HepG2 (cell line): Measurements from ENCODE around the gene GSTK1. TPM values are rescaled to one million over a fixed set of nuclear protein-coding genes. Genes with fewer than 3 reads are reported as not detected.

Experiments used
- ATAC-seq: fragments of 200-7000 bp; cut with Tn5 transposase; 3 replicates; pipeline ENCODE4 v1.9.1; 2020; ENCODE audit warnings: mild to moderate bottlenecking, moderate library complexity
- BruUV-seq: library from RNA; stranded (reverse); fragments of 400-500 nt; replicated peaks from 2 replicates; lab custom pipeline; 2021; lab: Mats Ljungman, UMichigan
- CTCF ChIA-PET: fragments of 300-600 bp; formaldehyde crosslinking; extraction: SDS; loops from one replicate; lab custom pipeline; 2021; ENCODE audit warnings: low total read pairs, inconsistent platforms, low intra/inter-chr PET ratio; lab: Yijun Ruan, JAX
- POLR2A ChIA-PET: fragments of 350-600 bp; sonication (Branson Sonifier 250); formaldehyde crosslinking; loops from one replicate; lab custom pipeline; 2020; ENCODE audit warnings: antibody characterized with exemption, inconsistent platforms; lab: Yijun Ruan, JAX
- DNase-seq: peaks from one replicate; pipeline ENCODE4 v3.0.0-alpha.2; 2015; ENCODE audit warnings: low spot score
- FAIRE-seq: peaks from 3 replicates; lab custom pipeline; 2011; peaks lifted over from hg19 to GRCh38; lab: Jason Lieb, UNC
- H2AFZ ChIP-seq: one replicate; pipeline ENCODE4 v1.6.1; 2011; ENCODE audit warnings: low read length, inconsistent platforms
- H3K27ac ChIP-seq: fragments of 300-600 bp; 3 replicates; pipeline ENCODE4 v1.8.0; 2011; ENCODE audit warnings: mixed run types, mild to moderate bottlenecking, mixed read lengths, low read length, inconsistent platforms; ENCODE audit not compliant: insufficient read depth; ENCODE audit errors: extremely low read length
- H3K27me3 ChIP-seq, 2 experiments: fragments of 200-600 bp in 1 of 2; 2 replicates in 1 of 2; 3 replicates in 1 of 2; pipeline versions ENCODE4 v1.6.0 to v1.8.0; 2011; ENCODE audit warnings: low read length in 2 of 2, mild to moderate bottlenecking in 2 of 2, moderate library complexity in 2 of 2, inconsistent platforms in 1 of 2; ENCODE audit not compliant: insufficient read depth in 2 of 2, control insufficient read depth in 1 of 2
- H3K36me3 ChIP-seq, 2 experiments: fragments of 200-600 bp in 1 of 2; replicated peaks in 1 of 2; 2 replicates in 1 of 2; 3 replicates in 1 of 2; pipeline versions ENCODE4 v1.5.1 to v1.8.0; 2011; ENCODE audit warnings: low read length in 2 of 2, inconsistent platforms in 1 of 2; ENCODE audit not compliant: insufficient read depth in 2 of 2, control insufficient read depth in 1 of 2
- H3K4me1 ChIP-seq: 2 replicates; pipeline ENCODE4 v1.5.1; 2012; ENCODE audit warnings: low read length, inconsistent platforms; ENCODE audit not compliant: insufficient read depth
- H3K4me2 ChIP-seq: 2 replicates; pipeline ENCODE4 v1.6.0; 2011; ENCODE audit warnings: low read depth, low read length, inconsistent platforms
- H3K4me3 ChIP-seq, 3 experiments: fragments of 200-600 bp in 1 of 3; sonication (generic), shearing (Covaris generic) in 1 of 3; replicated peaks in 1 of 3; 2 replicates each; pipeline ENCODE4 v1.5.1; 2011 to 2016; ENCODE audit warnings: low read length in 3 of 3, inconsistent platforms in 2 of 3, low read depth in 2 of 3, mild to moderate bottlenecking in 2 of 3, control low read depth in 1 of 3, mixed read lengths in 1 of 3; ENCODE audit not compliant: insufficient read depth in 1 of 3
- H3K79me2 ChIP-seq: one replicate; pipeline ENCODE4 v1.6.1; 2011; ENCODE audit warnings: low read length, inconsistent platforms; ENCODE audit not compliant: insufficient read depth
- H3K9ac ChIP-seq: 2 replicates; pipeline ENCODE4 v1.6.0; 2011; ENCODE audit warnings: mild to moderate bottlenecking, low read depth, low read length, inconsistent platforms; ENCODE audit not compliant: insufficient read depth
- H3K9me3 ChIP-seq: 2 replicates; pipeline ENCODE4 v1.5.1; 2012; ENCODE audit warnings: mild to moderate bottlenecking, low read length
- H4K20me1 ChIP-seq: 2 replicates; pipeline ENCODE4 v1.6.0; 2011; ENCODE audit warnings: inconsistent platforms, mild to moderate bottlenecking, low read length, moderate library complexity; ENCODE audit not compliant: insufficient read depth
- AGO1 ChIP-seq: fragments of 200-400 bp; formaldehyde crosslinking; IDR thresholded peaks from 2 replicates; pipeline ENCODE4 v1.6.1; 2017; ENCODE audit warnings: mild to moderate bottlenecking, low read depth, low read length, moderate library complexity; ENCODE audit not compliant: poor library complexity, severe bottlenecking
- EHMT2 ChIP-seq: fragments of 200-600 bp; sonication (generic); IDR thresholded peaks from 2 replicates; pipeline ENCODE4 v1.7.0; 2017; ENCODE audit warnings: antibody characterized with exemption, low read depth, low read length, borderline replicate concordance
- ETV5 ChIP-seq: IDR thresholded peaks from 2 replicates; pipeline ENCODE4 v1.6.1; 2018; ENCODE audit warnings: missing biosample characterization, missing genetic modification reagents, inconsistent platforms, borderline replicate concordance
- FOXA3 ChIP-seq: IDR thresholded peaks from 2 replicates; pipeline ENCODE4 v1.6.1; 2016; ENCODE audit warnings: missing genetic modification reagents, missing compliant biosample characterization
- GLI4 ChIP-seq: sonication (generic); formaldehyde crosslinking; IDR thresholded peaks from 2 replicates; pipeline ENCODE4 v1.5.1; 2020; ENCODE audit warnings: missing genetic modification reagents, mild to moderate bottlenecking, moderate library complexity, borderline replicate concordance
- IKZF1 ChIP-seq: fragments of 450-650 bp; IDR thresholded peaks from 2 replicates; pipeline ENCODE4 v1.7.1; 2016
- MAFG ChIP-seq: sonication (generic); formaldehyde crosslinking; IDR thresholded peaks from 2 replicates; pipeline ENCODE4 v1.5.1; 2020; ENCODE audit warnings: mild to moderate bottlenecking, missing genetic modification reagents
- NR1H2 ChIP-seq: sonication (generic); formaldehyde crosslinking; IDR thresholded peaks from 2 replicates; pipeline ENCODE4 v1.8.1; 2022; ENCODE audit warnings: low read depth, missing genetic modification reagents, borderline replicate concordance
- RAD51 ChIP-seq: fragments of 450-650 bp; IDR thresholded peaks from 2 replicates; pipeline ENCODE4 v1.6.1; 2016; ENCODE audit warnings: borderline replicate concordance
- REXO4 ChIP-seq: sonication (generic); formaldehyde crosslinking; IDR thresholded peaks from 2 replicates; pipeline ENCODE4 v1.8.0; 2022; ENCODE audit warnings: missing genetic modification reagents, mild to moderate bottlenecking, borderline replicate concordance
- SATB2 ChIP-seq: sonication (generic); formaldehyde crosslinking; IDR thresholded peaks from 2 replicates; pipeline ENCODE4 v1.5.0; 2020; ENCODE audit warnings: missing genetic modification reagents
- SIX1 ChIP-seq: sonication (generic); formaldehyde crosslinking; IDR thresholded peaks from 2 replicates; pipeline ENCODE4 v1.4.0; 2020; ENCODE audit warnings: missing genetic modification reagents, borderline replicate concordance
- SNAPC2 ChIP-seq: sonication (generic); formaldehyde crosslinking; IDR thresholded peaks from 2 replicates; pipeline ENCODE4 v1.8.1; 2022; ENCODE audit warnings: mild to moderate bottlenecking, missing genetic modification reagents
- SP2 ChIP-seq: sonication (generic); formaldehyde crosslinking; IDR thresholded peaks from 2 replicates; pipeline ENCODE4 v1.5.1; 2020; ENCODE audit warnings: mild to moderate bottlenecking, missing genetic modification reagents
- TEAD2 ChIP-seq: sonication (generic); formaldehyde crosslinking; IDR thresholded peaks from 2 replicates; pipeline ENCODE4 v1.9.0; 2021; ENCODE audit warnings: missing genetic modification reagents
- ZFP82 ChIP-seq: sonication (generic); formaldehyde crosslinking; IDR thresholded peaks from 2 replicates; pipeline ENCODE4 v1.5.1; 2020; ENCODE audit warnings: mild to moderate bottlenecking, missing genetic modification reagents, borderline replicate concordance
- ZFYVE20 ChIP-seq: sonication (generic); formaldehyde crosslinking; IDR thresholded peaks from 2 replicates; pipeline ENCODE4 v1.8.0; 2023; ENCODE audit warnings: low read depth, mild to moderate bottlenecking, moderate library complexity, missing genetic modification reagents, borderline replicate concordance
- ZMAT3 ChIP-seq: sonication (generic); formaldehyde crosslinking; conservative IDR thresholded peaks from 2 replicates; pipeline ENCODE4 v1.7.0; 2021; ENCODE audit warnings: missing genetic modification reagents
- ZNF101 ChIP-seq: sonication (generic); formaldehyde crosslinking; IDR thresholded peaks from 2 replicates; pipeline ENCODE4 v1.4.0; 2020; ENCODE audit warnings: mild to moderate bottlenecking, low read depth, missing genetic modification reagents, borderline replicate concordance
- ZNF75D ChIP-seq: sonication (generic); formaldehyde crosslinking; IDR thresholded peaks from 2 replicates; pipeline ENCODE4 v1.8.1; 2023; ENCODE audit warnings: missing genetic modification reagents, mild to moderate bottlenecking, borderline replicate concordance
- WGBS: methylation state at CpG from one replicate; pipeline ENCODE4 v1.1.6; 2017; ENCODE audit warnings: low lambda C conversion rate; 5-methylcytosine and 5-hydroxymethylcytosine counted together
- in situ Hi-C: cut with HindIII; loops from 2 replicates; pipeline ENCODE4 v1.10.0; 2017; ENCODE audit warnings: low pct_unique_long_range_greater_than_20kb; ENCODE audit not compliant: extremely low pct_ligation_motif_present
- intact Hi-C: fragments of 100-400 bp; cut with micrococcal nuclease; formaldehyde crosslinking; loops from one replicate; pipeline ENCODE4 v1.10.0; 2022; ENCODE audit not compliant: unreplicated experiment
- polyA plus RNA-seq, 8 experiments: library from polyadenylated mRNA; depleted of rRNA in 3 of 8; stranded (reverse) in 7 of 8; unstranded in 1 of 8; fragments of >200 nt; fragmentation: Illumina TruSeq in 4 of 8; extraction: Trizol in 4 of 8; gene quantifications; 2 replicates each; pipeline versions ENCODE4 v1.2.1 to v1.2.3, GENCODE V29; 2011 to 2016; ENCODE audit warnings: low read depth in 4 of 8, missing spikeins in 1 of 8, mixed read lengths in 1 of 8; ENCODE audit not compliant: insufficient read depth in 1 of 8
- total RNA-seq, 5 experiments: library from RNA; depleted of rRNA; stranded (reverse); fragments of >200 nt; fragmentation: Illumina TruSeq; extraction: Trizol; gene quantifications; 2 replicates each; pipeline ENCODE4 v1.2.3, GENCODE V29; 2016; ENCODE audit warnings: low read depth in 1 of 5
- TF ChIP-seq, protein P1 (sequence below): sonication (generic); formaldehyde crosslinking; IDR thresholded peaks from 2 replicates; pipeline ENCODE4 v1.4.0; 2020; ENCODE audit warnings: missing genetic modification reagents, borderline replicate concordance
- TF ChIP-seq, protein P2 (sequence below): sonication (generic); formaldehyde crosslinking; IDR thresholded peaks from 2 replicates; pipeline ENCODE4 v1.4.0; 2020; ENCODE audit warnings: missing genetic modification reagents

Gene GSTK1
- total and polyA plus RNA-seq, 2 of the 13 experiments (the other 11 are each of a cell fraction or from before 2014, with no cell fraction given) = 64.6 to 92.1 TPM

DNA sequence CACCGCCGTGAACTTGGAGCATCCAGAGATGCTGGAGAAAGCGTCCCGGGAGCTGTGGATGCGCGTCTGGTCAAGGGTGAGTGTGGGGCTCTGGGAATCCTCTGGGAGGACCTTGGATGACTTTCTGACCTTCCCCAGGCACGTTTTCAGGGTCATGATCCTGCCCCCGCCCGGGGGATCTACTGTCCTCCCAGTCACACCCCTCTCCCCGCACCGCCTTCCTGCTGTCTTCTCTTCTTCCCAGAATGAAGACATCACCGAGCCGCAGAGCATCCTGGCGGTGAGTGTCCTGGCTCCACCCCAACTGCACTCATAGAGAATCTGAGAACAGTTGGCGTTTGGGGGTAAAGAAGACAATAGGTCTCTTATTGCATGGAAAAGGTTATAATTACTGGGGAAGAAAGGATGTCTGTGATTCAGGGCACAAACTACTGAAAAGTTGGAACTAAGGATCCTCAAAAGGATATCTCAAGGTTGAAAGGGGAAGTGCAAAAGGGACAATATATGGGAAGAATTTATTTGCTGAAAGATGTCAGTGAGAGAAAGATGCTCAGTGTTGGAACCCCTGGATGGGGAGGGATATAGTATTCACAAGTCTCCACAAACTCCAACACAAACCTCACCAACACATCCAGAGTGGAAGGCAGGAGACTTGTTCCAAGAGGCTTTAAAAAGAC lies 1.9 kb downstream of the GSTK1 start (continued):
- TF ChIP-seq SP2 (CRISPR knock-in tag) = no peak
- TF ChIP-seq ZNF75D (CRISPR knock-in tag) = no peak
- TF ChIP-seq FOXA3 = no peak
- no peak for TF ChIP-seq NR1H2 (CRISPR knock-in tag)
- TF ChIP-seq SIX1 (CRISPR knock-in tag) = no peak

DNA sequence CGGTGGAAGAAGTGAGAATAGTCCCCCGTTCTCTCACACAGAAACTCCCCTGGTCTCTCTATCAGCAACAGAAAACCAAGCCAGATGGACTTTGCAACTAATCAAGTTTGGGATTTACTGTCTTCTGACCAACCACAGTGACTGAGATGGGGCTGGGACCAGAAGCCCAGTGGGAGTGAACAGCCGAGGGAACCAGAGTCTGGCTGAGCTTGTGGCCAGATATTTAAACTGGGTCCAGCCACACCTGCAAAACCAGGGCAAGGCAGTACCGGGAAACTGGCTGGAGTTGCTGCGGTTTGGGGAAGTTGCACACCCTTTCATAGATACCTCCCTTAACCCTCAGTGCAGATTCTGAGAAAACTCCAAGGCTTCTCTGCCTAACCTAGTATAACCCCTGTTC lies 6.0 kb downstream of the GSTK1 start:
- Histone ChIP-seq H3K4me2 (no peak overlapping the region), H3K36me3 (peaks cover 5 to 23% of the 10 kb centered on the region in 2 experiments; a peak in 4 of 5 replicates), H3K4me3 (no peak overlapping the region), H3K79me2 (peaks cover 6% of the 10 kb centered on the region), H3K9ac (no peak overlapping the region), H3K9me3 (no peaks in the 10 kb centered on the region), H3K27ac (no peak overlapping the region), H3K4me1 (peaks cover 15% of the 10 kb centered on the region), H3K27me3 (no peaks in the 10 kb centered on the region), H4K20me1 (no peaks in the 10 kb centered on the region), H2AFZ (no peak overlapping the region)
- BruUV-seq = no TSS peak
- DNase-seq = no peak
- in situ Hi-C loops = no loop called here
- FAIRE-seq = no peak
- WGBS = 87% methylated on average over 5 of the region's 5 CpGs
- no peak for TF ChIP-seq SATB2
- no peak for TF ChIP-seq AGO1
- TF ChIP-seq ZFYVE20 (CRISPR knock-in tag) = no peak
- TF ChIP-seq, protein P1, sequence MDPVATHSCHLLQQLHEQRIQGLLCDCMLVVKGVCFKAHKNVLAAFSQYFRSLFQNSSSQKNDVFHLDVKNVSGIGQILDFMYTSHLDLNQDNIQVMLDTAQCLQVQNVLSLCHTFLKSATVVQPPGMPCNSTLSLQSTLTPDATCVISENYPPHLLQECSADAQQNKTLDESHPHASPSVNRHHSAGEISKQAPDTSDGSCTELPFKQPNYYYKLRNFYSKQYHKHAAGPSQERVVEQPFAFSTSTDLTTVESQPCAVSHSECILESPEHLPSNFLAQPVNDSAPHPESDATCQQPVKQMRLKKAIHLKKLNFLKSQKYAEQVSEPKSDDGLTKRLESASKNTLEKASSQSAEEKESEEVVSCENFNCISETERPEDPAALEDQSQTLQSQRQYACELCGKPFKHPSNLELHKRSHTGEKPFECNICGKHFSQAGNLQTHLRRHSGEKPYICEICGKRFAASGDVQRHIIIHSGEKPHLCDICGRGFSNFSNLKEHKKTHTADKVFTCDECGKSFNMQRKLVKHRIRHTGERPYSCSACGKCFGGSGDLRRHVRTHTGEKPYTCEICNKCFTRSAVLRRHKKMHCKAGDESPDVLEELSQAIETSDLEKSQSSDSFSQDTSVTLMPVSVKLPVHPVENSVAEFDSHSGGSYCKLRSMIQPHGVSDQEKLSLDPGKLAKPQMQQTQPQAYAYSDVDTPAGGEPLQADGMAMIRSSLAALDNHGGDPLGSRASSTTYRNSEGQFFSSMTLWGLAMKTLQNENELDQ = no peak
- no peak for TF ChIP-seq IKZF1
- no peak for TF ChIP-seq TEAD2 (CRISPR knock-in tag)
- TF ChIP-seq, protein P2, sequence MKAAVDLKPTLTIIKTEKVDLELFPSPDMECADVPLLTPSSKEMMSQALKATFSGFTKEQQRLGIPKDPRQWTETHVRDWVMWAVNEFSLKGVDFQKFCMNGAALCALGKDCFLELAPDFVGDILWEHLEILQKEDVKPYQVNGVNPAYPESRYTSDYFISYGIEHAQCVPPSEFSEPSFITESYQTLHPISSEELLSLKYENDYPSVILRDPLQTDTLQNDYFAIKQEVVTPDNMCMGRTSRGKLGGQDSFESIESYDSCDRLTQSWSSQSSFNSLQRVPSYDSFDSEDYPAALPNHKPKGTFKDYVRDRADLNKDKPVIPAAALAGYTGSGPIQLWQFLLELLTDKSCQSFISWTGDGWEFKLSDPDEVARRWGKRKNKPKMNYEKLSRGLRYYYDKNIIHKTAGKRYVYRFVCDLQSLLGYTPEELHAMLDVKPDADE (CRISPR knock-in tag) = no peak
- TF ChIP-seq ETV5 = no peak
- no peak for TF ChIP-seq RAD51
- no peak for TF ChIP-seq ZNF101 (CRISPR knock-in tag)
- no peak for TF ChIP-seq REXO4 (CRISPR knock-in tag)
- no peak for TF ChIP-seq MAFG (CRISPR knock-in tag)
- TF ChIP-seq EHMT2 = no peak
- no peak for TF ChIP-seq ZMAT3
- no peak for TF ChIP-seq ZFP82
- no peak for TF ChIP-seq GLI4 (CRISPR knock-in tag)
- no peak for TF ChIP-seq SNAPC2 (CRISPR knock-in tag)
- ChIA-PET CTCF (no interaction called here), POLR2A (no interaction called here)
- ATAC-seq = no peak
- intact Hi-C loops = no loop called here
